A549 (cell line): ENCODE results near the gene HNRNPA3. TPM values are rescaled to one million over a fixed set of nuclear protein-coding genes. Genes with fewer than 3 reads are reported as not detected.
A peak's percentile ranks its signal among the peaks of the same experiment; 100 is the strongest.

Source experiments
- ATAC-seq, 2 experiments: fragments of 200-7000 bp in 1 of 2; fragments of >200 bp in 1 of 2; cut with Nextera tagmentation in 1 of 2; cut with Tn5 transposase in 1 of 2; 3 replicates each; pipeline versions ENCODE4 v1.8.0 to v1.9.1; 2018 to 2020; ENCODE audit warnings: mild to moderate bottlenecking in 1 of 2, moderate library complexity in 1 of 2
- CTCF ChIA-PET: fragments of 300-600 bp; sonication (Branson Sonifier 250); formaldehyde crosslinking; extraction: SDS; loops from one replicate; lab custom pipeline; 2021; ENCODE audit warnings: antibody characterized with exemption, inconsistent platforms; lab: Yijun Ruan, JAX
- POLR2A ChIA-PET: fragments of 350-600 bp; formaldehyde crosslinking; extraction: SDS; loops from one replicate; lab custom pipeline; 2021; ENCODE audit warnings: antibody characterized with exemption, inconsistent platforms; lab: Yijun Ruan, JAX
- DNase-seq, 2 experiments: peaks; one replicate each; pipeline versions ENCODE4 v3.0.0 to v3.0.0-alpha.2; 2011 to 2016; ENCODE audit warnings: low read depth in 1 of 2, low spot score in 1 of 2
- FAIRE-seq: peaks from 2 replicates; lab custom pipeline; 2011; peaks lifted over from hg19 to GRCh38; lab: Jason Lieb, UNC
- H3K27ac ChIP-seq, 2 experiments: fragments of >200 bp; sonication (Bioruptor Twin); formaldehyde crosslinking; 3 replicates each; pipeline ENCODE4 v1.5.1; 2016 to 2017
- H3K4me1 ChIP-seq: fragments of >200 bp; sonication (Bioruptor Twin); formaldehyde crosslinking; 3 replicates; pipeline ENCODE4 v1.6.1; 2016
- H3K4me2 ChIP-seq: fragments of >200 bp; sonication (Bioruptor Twin); formaldehyde crosslinking; 3 replicates; pipeline ENCODE4 v1.6.1; 2016
- H3K4me3 ChIP-seq: fragments of >200 bp; sonication (Bioruptor Twin); formaldehyde crosslinking; 3 replicates; pipeline ENCODE4 v1.5.1; 2016
- H3K9me3 ChIP-seq: fragments of >200 bp; sonication (Bioruptor Twin); formaldehyde crosslinking; 3 replicates; pipeline ENCODE4 v1.6.1; 2016
- CBX8 ChIP-seq: fragments of 200-600 bp; sonication (generic); IDR thresholded peaks from 2 replicates; pipeline ENCODE4 v1.6.1; 2016
- CEBPB ChIP-seq, 2 experiments: fragments of >200 bp in 1 of 2; sonication (Bioruptor Twin) in 1 of 2; formaldehyde crosslinking in 1 of 2; IDR thresholded peaks; 2 replicates each; pipeline ENCODE4 v1.6.1; 2012 to 2016
- E2F6 ChIP-seq: IDR thresholded peaks from 2 replicates; pipeline ENCODE4 v1.6.1; 2012; ENCODE audit warnings: low read depth, borderline replicate concordance
- EHF ChIP-seq: fragments of 250-450 bp; sonication (Bioruptor Pico); IDR thresholded peaks from 2 replicates; pipeline ENCODE4 v1.5.0; 2020; ENCODE audit warnings: mild to moderate bottlenecking
- EHMT2 ChIP-seq: fragments of 200-600 bp; sonication (generic); IDR thresholded peaks from 2 replicates; pipeline ENCODE4 v1.6.1; 2016; ENCODE audit warnings: antibody characterized with exemption, low read depth, mild to moderate bottlenecking, moderate library complexity
- EP300 ChIP-seq, 2 experiments: fragments of >200 bp; sonication (Bioruptor Twin); formaldehyde crosslinking; IDR thresholded peaks; 2 replicates in 1 of 2; 3 replicates in 1 of 2; pipeline ENCODE4 v1.6.1; 2016 to 2017
- FOSB ChIP-seq: fragments of 250-450 bp; sonication (Bioruptor Pico); IDR thresholded peaks from 2 replicates; pipeline ENCODE4 v1.5.0; 2020; ENCODE audit warnings: mild to moderate bottlenecking, moderate library complexity
- FOSL2 ChIP-seq, 2 experiments: fragments of 450-650 bp in 1 of 2; fragments of >200 bp in 1 of 2; sonication (Bioruptor Twin) in 1 of 2; formaldehyde crosslinking; IDR thresholded peaks; 2 replicates each; pipeline versions ENCODE4 v1.5.0 to v1.6.1; 2016 to 2020; ENCODE audit warnings: mild to moderate bottlenecking in 1 of 2, moderate library complexity in 1 of 2
- GATA3 ChIP-seq: IDR thresholded peaks from 2 replicates; pipeline ENCODE4 v1.6.1; 2012; ENCODE audit warnings: borderline replicate concordance
- HES2 ChIP-seq: fragments of >200 bp; sonication (Bioruptor Twin); formaldehyde crosslinking; IDR thresholded peaks from 2 replicates; pipeline ENCODE4 v1.6.1; 2016
- JUN ChIP-seq, 2 experiments: fragments of >200 bp; sonication (Bioruptor Twin); formaldehyde crosslinking; IDR thresholded peaks; 2 replicates in 1 of 2; 3 replicates in 1 of 2; pipeline ENCODE4 v1.6.1; 2016 to 2017
- JUNB ChIP-seq: fragments of >200 bp; sonication (Bioruptor Twin); formaldehyde crosslinking; IDR thresholded peaks from 2 replicates; pipeline ENCODE4 v1.6.1; 2016
- MAX ChIP-seq: IDR thresholded peaks from 2 replicates; pipeline ENCODE4 v1.6.1; 2012
- POLR2AphosphoS2 ChIP-seq: conservative IDR thresholded peaks from 2 replicates; pipeline ENCODE4 v1.6.1; 2012; ENCODE audit warnings: low read length, improper control_type of control experiment, inconsistent platforms
- REST ChIP-seq: fragments of 200-600 bp; sonication (generic); IDR thresholded peaks from 2 replicates; pipeline ENCODE4 v1.6.1; 2016; ENCODE audit warnings: antibody characterized with exemption, mild to moderate bottlenecking, moderate library complexity
- SMC3 ChIP-seq: fragments of >200 bp; sonication (Bioruptor Twin); formaldehyde crosslinking; IDR thresholded peaks from 3 replicates; pipeline ENCODE4 v1.6.1; 2018; ENCODE audit warnings: inconsistent platforms
- SREBF2 ChIP-seq: fragments of 450-650 bp; IDR thresholded peaks from 2 replicates; pipeline ENCODE4 v1.6.1; 2014; ENCODE audit warnings: mild to moderate bottlenecking, moderate library complexity
- TP53 ChIP-seq: fragments of 250-450 bp; sonication (Bioruptor Pico); IDR thresholded peaks from 2 replicates; pipeline ENCODE4 v1.5.0; 2021; ENCODE audit warnings: mild to moderate bottlenecking, moderate library complexity
- USF2 ChIP-seq: fragments of 450-650 bp; IDR thresholded peaks from 2 replicates; pipeline ENCODE4 v1.6.1; 2014; ENCODE audit warnings: antibody characterized with exemption
- ZFP36 ChIP-seq: fragments of 450-650 bp; IDR thresholded peaks from 2 replicates; pipeline ENCODE4 v1.6.1; 2014; ENCODE audit warnings: borderline replicate concordance; ENCODE audit not compliant: partially characterized antibody
- ZNF302 ChIP-seq: fragments of 250-450 bp; sonication (Bioruptor Pico); IDR thresholded peaks from 2 replicates; pipeline ENCODE4 v1.9.0; 2021; ENCODE audit warnings: inconsistent platforms, mild to moderate bottlenecking, moderate library complexity
- WGBS: methylation state at CpG from one replicate; pipeline ENCODE4 v1.1.6; 2017; ENCODE audit errors: missing lambda C conversion rate; 5-methylcytosine and 5-hydroxymethylcytosine counted together
- polyA plus RNA-seq, 4 experiments: library from polyadenylated mRNA; depleted of rRNA in 3 of 4; stranded (reverse); fragments of >200 nt; fragmentation: RNase III in 1 of 4; extraction: RNeasy Plus Mini Kit Qiagen cat#74134 plus additional on column Dnase treatment in 1 of 4; gene quantifications; 2 replicates in 3 of 4; 3 replicates in 1 of 4; pipeline ENCODE4 v1.2.3, GENCODE V29; 2011 to 2017
- TF ChIP-seq, protein P1 (sequence below): fragments of 250-450 bp; sonication (Bioruptor Pico); IDR thresholded peaks from 2 replicates; pipeline ENCODE4 v1.5.0; 2020; ENCODE audit warnings: low read depth, mild to moderate bottlenecking, moderate library complexity

Gene HNRNPA3
- polyA plus RNA-seq, 2 of the 4 experiments (the other 2 are of a cell fraction): 357 to 755 TPM

DNA sequence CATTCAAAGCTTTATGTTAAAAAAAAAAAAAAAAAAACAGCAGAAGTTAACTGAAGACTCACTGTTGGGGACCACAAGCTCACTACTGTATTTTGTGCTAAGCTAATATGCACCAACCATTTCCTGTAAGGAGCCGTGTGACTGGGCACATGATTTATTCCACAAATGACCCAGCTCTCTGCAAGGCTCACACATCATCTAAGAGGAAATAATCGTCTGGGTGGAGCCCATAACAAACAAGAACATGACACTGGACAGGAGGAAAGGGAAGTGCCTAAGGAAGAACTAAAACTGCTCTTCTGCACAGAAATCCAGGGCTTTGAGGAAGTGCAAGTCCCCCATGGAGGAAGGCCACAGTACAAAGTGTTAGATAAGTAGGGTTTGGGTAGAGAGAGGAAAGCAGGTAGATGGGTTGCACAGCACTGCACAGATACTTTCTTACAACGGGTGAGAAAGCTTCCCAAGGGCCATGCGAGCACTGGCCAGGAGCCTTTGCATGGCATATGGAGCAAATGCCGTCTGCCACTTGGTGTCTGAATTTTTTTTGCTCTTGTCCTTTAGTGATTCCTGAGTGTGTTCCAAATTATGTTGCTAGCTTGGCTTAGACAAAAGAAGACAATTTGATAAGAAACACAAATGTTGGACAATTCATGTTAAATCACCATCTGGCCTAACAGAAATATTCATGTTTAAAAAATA is 27.5 kb downstream of the HNRNPA3 start:
- ChIA-PET POLR2A (interaction anchor here (0.7 to 1.6 kb wide), 5 partner anchors 9 to 1104 kb away, joined by 3 to 7 read pairs (median 5); partner anchors contain the start of gene HNRNPA3), CTCF (interaction anchor here (0.6 to 2.3 kb wide), 7 partner anchors 11 to 175 kb away, joined by 3 to 12 read pairs (median 5); partner anchors contain the start of gene NFE2L2)
- Histone ChIP-seq H3K4me1 (peaks cover 81% of the 10 kb centered on the region), H3K4me3 (no peak overlapping the region), H3K27ac (peak overlapping the region; percentile 84 to 86), H3K9me3 (no peaks in the 10 kb centered on the region), H3K4me2 (peak overlapping the region; percentile 87)
- TF ChIP-seq POLR2AphosphoS2: 0 out of 2 replicates have a peak, but pooled peaks have one; percentile 37
- TF ChIP-seq USF2: peak; percentile 63
- TF ChIP-seq E2F6: no peak
- TF ChIP-seq CBX8: no peak
- no peak for TF ChIP-seq ZNF302 (CRISPR knock-in tag)
- ATAC-seq: peak; percentile 37 to 49; a peak in 5 of 6 replicates
- 34% methylated on average over 5 of the region's 5 CpGs for WGBS
- peak in 1 of 2 experiments; percentile 70 for DNase-seq
- FAIRE-seq: no peak

- WGBS: 24% methylated on average over 1 of the region's 1 CpG
- CTCF ChIA-PET: interaction anchor here (1.1 to 2.3 kb wide), 4 partner anchors 13 to 78 kb away, joined by 3 to 12 read pairs (median 7); partner anchors contain the start of gene NFE2L2
- FAIRE-seq (no peak), DNase-seq (no peak), ATAC-seq (no peak)
- Histone ChIP-seq H3K27ac (peak overlapping the region; percentile 86 to 92), H3K4me3 (peak overlapping the region; percentile 12; the same call in 1 of the 3 replicates), H3K9me3 (no peaks in the 10 kb centered on the region), H3K4me2 (peak overlapping the region; percentile 87), H3K4me1 (peaks cover 97% of the 10 kb centered on the region)
- TF ChIP-seq FOSL2 (IDR thresholded peaks at IDR 0.05) (no peak), FOSL2 (CRISPR knock-in tag; IDR thresholded peaks at IDR 0.05) (peak; percentile 24; the same call in 1 of the 2 replicates), CBX8 (no peak)
- POLR2A ChIA-PET: no interaction called here
These were observed 29.1 kb downstream of the HNRNPA3 start for GRCh38 chr2:177241711-177242120.

DNA sequence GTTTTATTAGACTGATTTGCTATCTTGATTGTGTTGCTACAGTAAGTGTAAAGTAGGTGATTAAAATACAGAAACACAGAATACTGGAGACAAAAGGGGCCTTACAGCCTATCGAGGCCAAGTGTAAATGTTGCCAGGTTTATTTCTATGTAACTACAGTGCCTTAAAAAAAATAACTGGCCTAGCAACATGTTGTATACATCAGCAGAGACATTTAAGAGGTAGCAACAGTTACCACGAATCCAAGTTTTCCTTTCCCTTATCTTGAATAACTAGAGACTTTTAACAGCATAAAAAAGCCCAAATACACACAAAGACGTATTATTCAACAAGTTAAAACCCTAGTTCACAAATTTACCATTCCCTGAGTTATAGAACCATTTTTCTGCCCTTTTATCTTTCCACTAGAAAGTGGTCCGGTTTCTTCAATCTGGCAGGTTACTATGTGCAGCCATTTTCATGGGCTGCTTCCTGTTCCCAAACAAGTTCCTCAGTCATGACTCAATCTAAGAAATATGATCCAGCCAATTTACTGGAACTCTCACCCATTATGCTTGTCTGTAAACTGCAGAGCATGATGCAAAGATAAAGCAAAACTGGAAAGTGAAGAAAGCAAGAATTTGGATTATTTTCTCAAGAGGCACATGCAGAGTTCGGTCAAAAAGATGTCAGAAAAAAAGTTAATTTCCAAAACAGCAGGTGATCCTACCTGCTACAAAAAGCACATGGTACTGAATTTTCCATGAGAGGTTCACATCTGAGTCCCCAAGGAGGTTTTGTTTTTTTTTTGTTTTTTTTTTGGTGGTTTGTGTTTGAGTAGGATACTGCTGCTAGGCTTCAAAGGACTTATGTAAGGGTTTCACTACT is 29.8 kb downstream of the HNRNPA3 start:
- 12% methylated on average over 5 of the region's 5 CpGs for WGBS
- peak overlapping the region; percentile 16 for H3K4me3 ChIP-seq
- FAIRE-seq: no peak
- ChIA-PET POLR2A (interaction anchor here (3.9 kb wide), 1 partner anchor 22 kb away, joined by 25 read pairs; the partner anchor contains the start of gene NFE2L2), CTCF (interaction anchor here (1.1 to 1.5 kb wide), 3 partner anchors 21 to 78 kb away, joined by 3 to 5 read pairs (median 5); no protein-coding TSS in a partner anchor)
- H3K4me2 ChIP-seq: peak overlapping the region; percentile 87
- H3K9me3 ChIP-seq: no peaks in the 10 kb centered on the region
- peak; percentile 75 to 80 for ATAC-seq
- DNase-seq: peak; percentile 82 to 84
- H3K4me1 ChIP-seq: peaks cover 98% of the 10 kb centered on the region
- peak overlapping the region; percentile 86 to 92 for H3K27ac ChIP-seq
- TF ChIP-seq EHMT2: no peak
- no peak for TF ChIP-seq REST
- peak; percentile 46 to 61; a peak in 2 of 4 replicates for TF ChIP-seq CEBPB (IDR thresholded peaks at IDR 0.05)
- peak; percentile 68 to 72; a peak in 2 of 5 replicates for TF ChIP-seq EP300 (IDR thresholded peaks at IDR 0.05)
- peak; percentile 44; the same call in 1 of the 2 replicates for TF ChIP-seq JUNB
- TF ChIP-seq TP53: no peak
- TF ChIP-seq E2F6: no peak
- TF ChIP-seq JUN (IDR thresholded peaks at IDR 0.05): peak in 1 of 2 experiments; percentile 38; a peak in 1 of 5 replicates
- no peak for TF ChIP-seq EHF (CRISPR knock-in tag)
- no peak for TF ChIP-seq ZFP36
- TF ChIP-seq, protein P1, sequence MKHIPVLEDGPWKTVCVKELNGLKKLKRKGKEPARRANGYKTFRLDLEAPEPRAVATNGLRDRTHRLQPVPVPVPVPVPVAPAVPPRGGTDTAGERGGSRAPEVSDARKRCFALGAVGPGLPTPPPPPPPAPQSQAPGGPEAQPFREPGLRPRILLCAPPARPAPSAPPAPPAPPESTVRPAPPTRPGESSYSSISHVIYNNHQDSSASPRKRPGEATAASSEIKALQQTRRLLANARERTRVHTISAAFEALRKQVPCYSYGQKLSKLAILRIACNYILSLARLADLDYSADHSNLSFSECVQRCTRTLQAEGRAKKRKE (CRISPR knock-in tag): no peak
- peak; percentile 69; the same call in 1 of the 2 replicates for TF ChIP-seq GATA3
- TF ChIP-seq SREBF2: no peak
- TF ChIP-seq SMC3: no peak
- no peak for TF ChIP-seq FOSB (CRISPR knock-in tag)
- TF ChIP-seq MAX: peak; percentile 53
- no peak for TF ChIP-seq HES2
